Activated CD8-positive, alpha-beta memory T cell treated with anti-CD3 and anti-CD28 coated beads, Interleukin-2, amount 50 U/mL, for 1 hour (primary cell): ENCODE data around the gene PSAPL1.

Experiments used
- DNase-seq: peaks from one replicate; pipeline ENCODE4 v3.0.0-alpha.2; 2020; ENCODE audit errors: extremely low read depth

Gene PSAPL1

DNA sequence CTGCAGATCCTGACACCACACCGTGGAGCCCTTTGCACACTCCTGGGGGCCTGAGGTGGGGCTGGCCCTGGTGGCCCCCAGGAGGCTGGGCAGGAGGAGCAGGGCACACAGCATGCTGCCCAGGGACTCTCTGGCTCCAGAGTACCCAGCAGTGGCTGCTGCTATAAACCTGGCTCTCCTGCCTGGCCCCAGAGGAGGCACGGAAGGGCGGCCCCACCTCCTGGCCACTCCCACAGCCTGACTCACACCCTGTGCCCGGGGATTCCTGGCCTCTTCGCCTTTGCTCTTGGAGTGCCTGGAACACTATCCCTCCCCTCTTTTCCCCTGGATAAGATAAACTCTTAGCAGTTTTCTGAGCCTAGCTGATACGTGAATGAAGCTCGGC is at the start of gene PSAPL1:
TSS of gene PSAPL1 (minus strand) at position 165 of the 385 bp plus-strand sequence. CDS start at position 114, 51 bp downstream.
- DNase-seq = no peak

DNA sequence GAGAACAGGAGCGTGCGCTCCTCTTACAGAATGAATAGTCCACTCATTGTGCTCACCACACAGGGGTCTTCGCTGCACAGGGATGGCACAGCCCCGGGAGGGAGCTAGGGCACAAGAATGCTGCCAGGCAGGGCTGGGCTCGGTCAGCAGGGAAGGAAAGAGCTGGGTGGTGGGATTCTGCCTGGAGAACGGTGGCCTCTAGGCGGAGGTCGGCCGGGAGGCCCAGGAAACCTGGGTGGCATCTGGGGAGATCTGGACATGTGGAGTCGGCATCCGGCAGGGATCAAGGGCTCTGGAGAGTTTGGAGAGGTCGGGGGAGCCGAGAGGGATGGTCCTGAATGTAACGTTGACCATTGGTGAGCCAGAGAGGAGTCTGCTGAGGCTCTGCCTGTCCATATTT is 46.5 kb upstream of the PSAPL1 start:
- DNase-seq = no peak

DNA sequence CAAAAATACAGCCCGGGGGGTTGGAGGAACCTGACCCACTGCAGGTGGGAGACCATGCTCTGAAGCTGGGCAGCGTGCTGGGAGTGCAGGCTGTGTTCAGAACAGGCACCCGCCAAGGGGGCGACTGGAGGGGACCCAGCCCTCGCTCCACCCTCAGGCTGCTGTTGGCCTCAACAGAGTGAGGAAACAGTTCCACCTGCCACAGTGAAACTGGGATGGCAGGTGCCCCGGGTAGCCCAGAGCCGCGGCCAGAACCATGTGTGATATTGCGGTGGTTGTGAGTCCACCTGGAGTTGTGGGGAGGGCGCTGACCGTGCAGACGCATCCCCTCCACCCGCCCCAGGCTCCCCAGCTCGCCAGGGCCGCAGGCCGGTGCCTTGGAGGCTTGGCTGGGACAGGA is 45.7 kb upstream of the PSAPL1 start:
- DNase-seq = no peak

DNA sequence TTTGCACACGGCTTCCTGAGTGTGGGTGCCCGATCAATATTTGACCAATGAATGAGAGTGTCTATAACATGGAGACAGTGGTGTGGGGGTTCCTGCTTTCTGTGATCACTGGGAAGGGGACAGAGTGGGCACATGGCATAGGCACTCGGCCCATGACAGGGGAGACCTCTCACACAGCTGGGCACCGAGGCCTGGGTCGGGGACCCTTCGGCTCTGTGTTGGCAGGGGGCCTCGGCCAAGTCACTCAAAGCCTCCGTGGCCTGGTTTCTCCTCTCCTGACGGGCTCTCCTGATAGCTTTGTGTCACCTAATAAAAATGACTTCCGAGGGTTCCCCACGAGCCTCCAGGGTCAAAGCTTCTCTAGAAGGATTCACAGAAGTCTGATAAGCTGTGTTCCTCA is 43.9 kb upstream of the PSAPL1 start:
- DNase-seq = no peak

- no peak for DNase-seq
Measured at GRCh38 chr4:7477695-7478094, 43.0 kb upstream of the PSAPL1 start.

- DNase-seq = no peak
Measured at GRCh38 chr4:7476820-7477219, 42.1 kb upstream of the PSAPL1 start.

- no peak for DNase-seq
Measured at GRCh38 chr4:7475207-7475606, 40.5 kb upstream of the PSAPL1 start.

DNA sequence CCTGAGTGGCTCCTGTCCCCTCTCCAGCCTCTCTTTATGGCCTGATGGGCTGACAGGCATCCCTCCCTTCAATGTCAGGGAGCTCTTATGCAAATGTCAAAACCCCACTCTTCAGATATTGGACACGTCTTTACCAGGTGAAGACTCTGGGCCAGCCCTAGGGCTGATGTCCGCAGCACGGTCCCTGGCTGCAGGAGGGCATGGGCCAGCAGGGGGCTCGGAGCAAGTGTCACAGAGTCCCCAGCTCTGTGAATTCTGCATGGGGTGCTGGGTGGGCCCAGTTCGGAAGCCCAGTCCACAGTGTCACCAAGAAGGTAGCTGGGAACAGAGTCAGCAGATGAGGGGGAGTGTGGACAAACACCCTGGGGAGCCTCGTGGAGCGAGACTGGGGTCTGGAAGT is 39.6 kb upstream of the PSAPL1 start:
- DNase-seq = no peak

DNA sequence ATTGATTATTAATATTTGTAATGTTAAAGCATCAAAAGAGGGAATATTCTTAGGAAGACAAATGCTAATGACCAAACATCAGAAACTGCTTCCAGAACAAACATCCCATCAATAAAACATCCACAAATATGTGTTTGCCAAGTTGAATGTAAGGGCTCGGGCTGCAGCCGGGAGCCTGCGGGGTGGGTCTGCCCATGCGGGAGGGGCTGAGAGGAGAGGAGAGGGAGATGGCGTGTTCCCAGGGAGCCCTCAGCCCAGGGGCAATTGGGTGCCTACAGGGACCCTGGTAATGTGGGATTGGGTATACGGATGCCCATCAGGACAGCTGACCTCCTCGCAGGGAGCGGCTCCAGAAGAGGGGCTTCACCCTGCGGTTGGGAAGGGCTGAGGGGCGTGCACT is 38.4 kb upstream of the PSAPL1 start:
- DNase-seq = no peak

DNA sequence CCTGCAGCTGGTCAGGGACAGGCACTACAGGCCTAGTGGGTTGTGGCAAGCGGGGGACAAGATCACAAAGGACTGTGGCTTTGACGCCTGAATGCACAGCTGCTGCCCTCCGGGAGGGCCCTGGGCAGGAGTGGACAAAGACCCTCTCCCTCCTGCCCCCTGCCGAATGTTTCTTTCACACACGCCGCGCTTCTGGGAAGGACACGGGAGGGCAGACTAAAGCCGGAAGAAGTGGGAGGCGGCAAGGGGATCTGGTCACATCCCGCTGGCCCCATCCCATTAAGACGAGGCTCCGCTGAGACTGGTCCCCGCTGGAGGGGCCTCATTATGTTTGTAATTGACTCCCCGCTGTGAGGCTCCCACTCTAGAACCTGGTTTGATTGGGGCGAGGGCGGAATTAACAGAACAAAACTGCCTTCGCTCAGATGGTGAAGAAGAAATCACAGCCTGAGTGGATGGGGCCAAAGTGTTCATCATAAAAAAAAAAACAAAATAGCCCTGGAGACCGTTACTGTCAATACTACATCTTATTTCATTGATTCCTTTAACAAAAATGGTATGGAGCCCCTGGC is 37.8 kb upstream of the PSAPL1 start:
- no peak for DNase-seq

- no peak for DNase-seq
Measured at GRCh38 chr4:7470522-7471128, 35.9 kb upstream of the PSAPL1 start.

DNA sequence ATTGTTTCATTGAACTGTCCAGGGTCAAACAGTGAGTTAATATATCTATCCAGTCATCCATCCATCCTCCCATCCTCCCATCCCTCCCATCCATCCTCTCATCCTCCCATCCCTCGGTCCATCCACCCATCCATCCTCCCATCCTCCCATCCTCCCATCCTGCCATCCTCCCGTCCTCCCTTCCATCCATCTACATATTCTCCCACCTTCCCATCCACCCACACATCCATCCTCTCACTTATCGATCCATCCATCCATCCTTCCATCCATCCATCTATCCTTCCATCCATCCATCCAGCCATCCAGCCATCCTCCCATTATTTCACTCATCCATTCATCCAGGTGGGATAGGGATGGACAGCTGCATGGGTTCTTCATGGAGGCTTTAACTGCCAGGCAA is 35.4 kb upstream of the PSAPL1 start:
- no peak for DNase-seq

DNA sequence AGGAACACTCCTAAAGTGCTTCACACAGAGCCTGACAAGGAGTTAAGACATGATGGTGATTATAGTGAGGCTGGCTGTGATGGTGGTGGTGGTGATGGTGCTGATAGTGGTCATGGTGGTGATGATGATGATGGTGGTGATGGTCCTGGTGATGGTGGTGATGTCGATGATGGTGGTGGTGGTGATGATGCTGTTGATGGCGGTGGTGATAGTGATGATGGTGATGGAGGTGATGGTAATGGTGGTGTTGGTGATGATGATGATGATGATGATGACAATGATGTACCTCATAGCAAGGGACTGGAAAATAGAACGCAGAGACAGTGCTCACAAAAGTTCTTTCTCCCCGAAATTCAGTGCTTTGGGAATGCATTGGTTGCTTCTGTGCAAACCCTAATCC is 34.3 kb upstream of the PSAPL1 start:
- DNase-seq = no peak

GRCh38 chr4:7467471-7467870 is 32.7 kb upstream of the PSAPL1 start:
- no peak for DNase-seq

DNA sequence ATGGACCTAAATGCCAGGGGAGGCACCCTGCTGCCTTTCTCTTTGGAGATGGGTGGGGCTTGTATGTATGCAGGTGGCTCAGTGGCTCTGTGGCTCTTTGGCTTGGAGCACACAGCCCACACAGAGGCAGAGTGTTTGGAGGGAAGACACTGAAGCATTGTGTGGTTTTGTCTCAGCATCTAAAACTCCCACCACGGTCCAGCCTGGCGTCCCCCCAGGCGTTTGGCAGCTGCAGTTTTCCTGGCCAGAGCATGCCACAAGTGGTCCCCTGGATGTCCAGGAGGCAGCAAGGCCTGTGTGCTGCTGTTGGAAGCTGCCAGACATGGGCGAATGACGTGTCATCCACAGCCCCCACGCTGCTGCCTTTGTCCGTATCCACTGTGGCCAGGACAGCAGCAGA is 32.2 kb upstream of the PSAPL1 start:
- DNase-seq = no peak

DNA sequence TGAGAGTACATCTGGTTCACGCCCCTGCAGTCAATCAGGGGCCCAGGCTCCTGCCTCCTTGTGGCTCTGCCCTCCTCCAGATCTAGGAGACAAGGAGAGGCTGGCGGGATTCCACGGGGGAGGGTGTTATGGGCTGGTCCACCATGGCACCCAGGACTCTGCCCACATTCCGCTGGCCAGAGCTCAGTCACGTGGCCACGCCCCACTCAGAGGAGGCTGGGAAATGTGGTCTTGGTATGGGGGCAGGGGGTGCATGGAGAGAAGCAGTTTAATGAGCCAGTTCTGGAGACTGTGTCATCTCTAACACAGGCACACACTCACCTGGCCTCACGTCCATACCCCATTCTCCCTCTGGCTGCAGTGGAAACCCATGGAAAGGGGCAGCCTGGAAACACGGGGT is 31.5 kb upstream of the PSAPL1 start:
- DNase-seq = no peak

GRCh38 chr4:7465017-7465416 is 30.3 kb upstream of the PSAPL1 start:
- no peak for DNase-seq

GRCh38 chr4:7464259-7464655 is 29.5 kb upstream of the PSAPL1 start:
- no peak for DNase-seq

GRCh38 chr4:7463566-7464258 is 29.0 kb upstream of the PSAPL1 start:
- DNase-seq = no peak

DNA sequence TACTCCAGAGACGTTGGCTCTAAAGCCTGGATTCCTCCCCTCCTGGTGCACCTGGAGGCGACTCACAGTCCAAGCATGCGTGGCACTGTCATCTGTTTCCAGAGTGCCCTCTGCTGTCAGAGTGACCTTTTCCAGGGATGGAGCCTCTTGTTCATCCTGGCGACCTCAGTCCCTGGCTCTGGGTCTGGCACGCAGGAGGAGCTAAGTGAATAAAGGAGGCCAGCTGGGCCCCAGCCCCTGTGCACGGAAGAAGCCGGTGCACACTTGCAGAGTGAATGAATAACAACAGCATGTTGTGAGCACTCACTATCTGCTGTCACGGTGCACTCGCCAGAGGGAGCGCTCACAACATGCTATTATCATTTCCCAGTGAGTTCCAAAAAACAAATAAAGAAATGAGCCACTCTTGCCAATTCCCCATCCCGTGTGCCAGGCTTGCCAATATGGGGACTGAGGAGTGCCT is 27.8 kb upstream of the PSAPL1 start:
- DNase-seq = no peak

GRCh38 chr4:7461230-7461629 is 26.5 kb upstream of the PSAPL1 start:
- no peak for DNase-seq

DNA sequence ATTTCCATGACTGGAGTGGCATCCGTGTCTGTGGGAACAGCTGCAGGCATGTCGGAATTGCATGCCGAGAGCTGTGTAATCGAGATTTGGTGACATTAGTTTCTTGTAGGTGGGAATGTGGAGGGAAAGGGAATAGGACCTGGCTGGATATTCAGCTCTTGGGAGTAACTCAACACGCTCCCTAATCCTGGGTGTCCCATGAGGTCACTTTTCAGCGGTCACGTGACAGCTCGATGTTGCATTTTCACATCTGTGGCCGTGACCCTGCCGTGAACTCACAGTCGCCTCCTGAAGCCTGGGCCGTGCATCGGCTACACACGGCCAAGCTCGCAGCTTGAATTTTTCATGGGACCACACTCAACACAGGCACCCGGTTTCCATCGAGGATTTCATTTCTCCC is 25.8 kb upstream of the PSAPL1 start:
- DNase-seq = no peak

DNA sequence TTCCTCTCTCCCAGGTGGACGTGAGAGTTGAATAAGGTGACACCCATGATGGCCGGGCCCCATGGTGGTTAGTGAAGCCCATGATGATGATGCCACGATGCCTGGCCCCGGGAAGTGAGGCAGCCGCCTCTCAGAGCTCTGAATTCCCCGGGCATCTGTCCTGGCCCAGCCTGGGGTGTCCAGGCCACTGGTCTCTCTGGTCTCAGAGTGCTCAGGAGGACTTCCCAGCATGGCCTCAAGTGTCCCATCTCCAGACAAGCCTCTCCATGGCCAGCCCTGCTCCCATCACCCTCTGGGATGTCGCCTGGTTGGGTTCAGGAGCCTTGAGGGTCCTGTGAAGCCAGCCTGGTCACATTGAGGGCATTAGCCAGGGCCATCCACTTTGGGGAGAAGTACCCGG is 24.7 kb upstream of the PSAPL1 start:
- no peak for DNase-seq
